GM12872 (cell line): Measurements from ENCODE around the gene MCTP2.

Source experiments
- CTCF ChIP-seq: IDR thresholded peaks from 3 replicates; pipeline ENCODE4 v1.5.1; 2011; ENCODE audit warnings: low read depth, mild to moderate bottlenecking, low read length, moderate library complexity; ENCODE audit not compliant: insufficient read depth

Gene MCTP2

GRCh38 chr15:94230883-94231722 lies at the start of gene MCTP2:
Gene MCTP2 (plus strand): TSS chr15:94231561. CDS start chr15:94298266, 66,705 bp downstream.
- peak; percentile 29; the same call in 1 of the 3 replicates for TF ChIP-seq CTCF

GRCh38 chr15:94182883-94183282 lies 48.5 kb upstream of the MCTP2 start:
- no peak for TF ChIP-seq CTCF

DNA sequence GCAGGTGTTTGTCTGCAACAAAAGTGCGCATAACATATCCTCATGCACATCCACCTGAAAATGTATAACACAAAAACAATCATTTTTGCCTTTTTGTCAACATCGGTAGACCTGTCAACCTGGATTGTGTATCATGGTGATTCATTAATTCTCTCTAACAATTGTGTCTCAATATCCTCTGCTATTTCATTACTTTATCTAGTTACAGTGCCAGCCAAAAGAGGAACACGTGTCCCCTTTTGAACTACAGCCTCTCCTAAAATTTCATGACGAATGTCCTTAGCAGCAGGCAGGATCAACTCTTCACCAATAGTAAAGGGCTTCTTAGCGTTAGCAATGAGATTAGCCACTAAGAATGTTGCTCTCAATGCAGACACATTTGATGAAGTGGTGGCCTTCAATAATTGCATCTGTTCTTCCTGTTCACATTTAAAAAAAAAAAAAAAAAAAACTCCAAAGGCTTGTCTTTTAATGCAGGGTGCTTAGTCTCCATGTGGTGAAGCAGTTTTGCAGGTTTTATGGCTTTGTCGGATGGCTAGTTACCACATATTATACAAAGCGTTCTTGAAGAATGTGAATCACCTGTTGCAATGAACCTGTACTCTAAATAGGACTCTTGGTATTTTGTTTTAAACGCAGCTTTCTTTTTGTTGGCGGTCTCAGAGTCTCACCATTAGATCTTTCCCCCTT lies 45.7 kb upstream of the MCTP2 start:
- no peak for TF ChIP-seq CTCF

DNA sequence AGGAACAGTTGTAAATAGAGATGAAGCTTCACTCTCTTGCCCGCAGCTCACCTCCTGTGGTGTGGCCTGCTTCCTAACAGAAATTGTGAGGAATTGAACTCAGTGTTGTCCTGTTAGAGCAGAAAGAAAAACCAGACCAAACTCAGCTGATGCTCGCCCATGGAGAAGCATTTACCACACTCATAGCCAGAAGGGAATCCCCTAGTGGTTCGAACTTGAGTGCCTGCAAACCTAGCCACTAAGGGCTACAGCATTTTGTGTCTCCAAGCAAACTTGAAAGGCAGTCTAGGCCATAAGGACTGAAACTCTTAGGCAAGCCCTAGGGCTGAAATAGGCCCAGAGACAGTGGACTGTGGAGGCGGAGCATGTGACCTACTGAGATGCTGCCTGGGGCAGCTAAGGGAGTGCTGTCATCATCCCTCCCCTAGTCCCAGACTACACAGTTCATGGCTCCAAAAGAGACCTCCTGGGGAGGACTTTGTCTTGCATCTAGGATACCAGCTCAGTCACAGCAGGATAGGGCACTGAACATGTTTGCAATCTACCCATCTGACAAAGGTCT lies 44.5 kb upstream of the MCTP2 start:
- TF ChIP-seq CTCF, result no peak

GRCh38 chr15:94193906-94194305 lies 37.5 kb upstream of the MCTP2 start:
- TF ChIP-seq CTCF, result no peak

- TF ChIP-seq CTCF, result no peak
These were observed 34.8 kb upstream of the MCTP2 start for GRCh38 chr15:94196531-94196930.

DNA sequence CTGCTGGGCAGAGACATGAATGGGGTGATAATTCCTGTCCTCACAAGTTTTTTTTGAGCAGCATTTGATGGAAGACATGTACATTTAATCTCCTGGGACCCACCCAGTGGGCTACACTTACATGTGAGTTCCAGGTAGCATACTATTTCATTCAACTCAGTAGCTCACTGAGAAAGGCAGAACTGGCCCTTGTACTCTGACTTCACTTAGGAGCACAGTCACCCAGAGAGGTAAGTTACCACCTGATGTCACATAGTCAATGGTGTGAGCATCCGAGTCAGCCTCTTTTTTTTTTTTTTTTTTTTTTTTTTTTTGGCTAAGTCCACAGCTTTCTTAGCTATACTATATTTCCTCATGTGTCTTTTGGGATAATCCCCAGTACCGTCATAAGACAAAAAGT lies 32.7 kb upstream of the MCTP2 start:
- no peak for TF ChIP-seq CTCF
